DMS79 treated with DMSO at 0.1 percent for 48 hours (cell line): ENCODE measurements around the gene VMO1.

ENCODE experiments used
- DNase-seq: peaks from one replicate; lab custom pipeline; 2025; lab: John Stamatoyannopoulos, UW

VMO1 gene

GRCh38 chr17:4764595-4764994, 21.6 kb downstream of the VMO1 start:
- DNase-seq = no peak

GRCh38 chr17:4759776-4760236, 26.4 kb downstream of the VMO1 start:
- no peak for DNase-seq

- no peak for DNase-seq
These were observed 32.8 kb downstream of the VMO1 start for GRCh38 chr17:4753392-4753791.

GRCh38 chr17:4751932-4752331, 34.2 kb downstream of the VMO1 start:
- no peak for DNase-seq

GRCh38 chr17:4750606-4751005, 35.6 kb downstream of the VMO1 start:
- DNase-seq = no peak

- DNase-seq = no peak
These were observed 37.5 kb downstream of the VMO1 start for GRCh38 chr17:4748686-4749085.

GRCh38 chr17:4747847-4748246, 38.3 kb downstream of the VMO1 start:
- DNase-seq = no peak

- DNase-seq = no peak
These were observed 40.9 kb downstream of the VMO1 start for GRCh38 chr17:4744999-4745969.

- no peak for DNase-seq
These were observed 42.3 kb downstream of the VMO1 start for GRCh38 chr17:4743898-4744297.

- DNase-seq = no peak
These were observed 42.9 kb downstream of the VMO1 start for GRCh38 chr17:4743216-4743615.

GRCh38 chr17:4742629-4743028, 43.5 kb downstream of the VMO1 start:
- DNase-seq = no peak

GRCh38 chr17:4742133-4742532, 44.0 kb downstream of the VMO1 start:
- DNase-seq = no peak

GRCh38 chr17:4741544-4741943, 44.6 kb downstream of the VMO1 start:
- no peak for DNase-seq

- no peak for DNase-seq
These were observed 45.6 kb downstream of the VMO1 start for GRCh38 chr17:4740584-4740983.

- DNase-seq = no peak
These were observed 46.2 kb downstream of the VMO1 start for GRCh38 chr17:4740025-4740351.

- DNase-seq = no peak
These were observed 46.8 kb downstream of the VMO1 start, which contains the start of the genes CXCL16 and ZMYND15 for GRCh38 chr17:4739122-4740024. Gene CXCL16, minus strand, starts transcription at chr17:4739928. Its CDS starts 589 bp downstream, at chr17:4739339. Gene ZMYND15, plus strand, starts transcription at chr17:4739833. Its CDS starts 716 bp downstream, at chr17:4740549.

- DNase-seq = no peak
These were observed 47.7 kb downstream of the VMO1 start for GRCh38 chr17:4738136-4739121.

- DNase-seq = no peak
These were observed 50.1 kb downstream of the VMO1 start for GRCh38 chr17:4735876-4736651.
